ENCODE measurements around the gene FES.

FES gene

GRCh38 chr15:90857337-90857736 lies 27.0 kb upstream of the FES start:
- no peak for TF ChIP-seq CTCF (conservative IDR thresholded peaks at IDR 0.05)

DNA sequence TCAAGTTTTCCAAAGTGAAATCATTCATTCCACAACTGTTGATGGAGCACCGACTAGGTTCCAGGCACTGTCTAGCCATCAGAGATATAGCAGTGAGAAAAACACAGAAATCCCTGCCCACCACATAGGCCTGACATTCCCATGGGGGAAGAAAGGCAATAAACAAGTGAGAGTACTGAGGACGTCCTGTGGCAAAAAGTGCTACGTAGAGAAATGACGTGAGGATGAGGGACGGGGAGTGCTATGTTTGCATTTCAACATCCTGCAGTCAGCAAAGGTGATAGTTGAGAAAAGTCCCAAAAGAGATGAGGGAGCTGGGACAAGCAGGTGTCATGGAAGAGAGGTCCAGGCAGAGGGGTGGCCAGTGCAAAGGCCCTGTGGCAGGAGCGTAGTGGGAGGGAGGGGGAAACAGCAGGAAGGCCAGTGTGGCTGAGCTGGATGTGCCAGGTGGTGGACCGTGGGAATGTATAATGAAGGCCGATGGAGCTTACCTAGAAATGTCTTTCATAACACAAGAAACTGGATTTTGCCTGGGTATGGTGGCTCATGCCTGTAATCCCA lies 26.3 kb upstream of the FES start:
- H3K27ac ChIP-seq = no peak overlapping the region

More at GRCh38 chr15:90857337-90857736, 27.0 kb upstream of the FES start:
- no peak overlapping the region; the same call in 1 of the 2 replicates for H3K27ac ChIP-seq

DNA sequence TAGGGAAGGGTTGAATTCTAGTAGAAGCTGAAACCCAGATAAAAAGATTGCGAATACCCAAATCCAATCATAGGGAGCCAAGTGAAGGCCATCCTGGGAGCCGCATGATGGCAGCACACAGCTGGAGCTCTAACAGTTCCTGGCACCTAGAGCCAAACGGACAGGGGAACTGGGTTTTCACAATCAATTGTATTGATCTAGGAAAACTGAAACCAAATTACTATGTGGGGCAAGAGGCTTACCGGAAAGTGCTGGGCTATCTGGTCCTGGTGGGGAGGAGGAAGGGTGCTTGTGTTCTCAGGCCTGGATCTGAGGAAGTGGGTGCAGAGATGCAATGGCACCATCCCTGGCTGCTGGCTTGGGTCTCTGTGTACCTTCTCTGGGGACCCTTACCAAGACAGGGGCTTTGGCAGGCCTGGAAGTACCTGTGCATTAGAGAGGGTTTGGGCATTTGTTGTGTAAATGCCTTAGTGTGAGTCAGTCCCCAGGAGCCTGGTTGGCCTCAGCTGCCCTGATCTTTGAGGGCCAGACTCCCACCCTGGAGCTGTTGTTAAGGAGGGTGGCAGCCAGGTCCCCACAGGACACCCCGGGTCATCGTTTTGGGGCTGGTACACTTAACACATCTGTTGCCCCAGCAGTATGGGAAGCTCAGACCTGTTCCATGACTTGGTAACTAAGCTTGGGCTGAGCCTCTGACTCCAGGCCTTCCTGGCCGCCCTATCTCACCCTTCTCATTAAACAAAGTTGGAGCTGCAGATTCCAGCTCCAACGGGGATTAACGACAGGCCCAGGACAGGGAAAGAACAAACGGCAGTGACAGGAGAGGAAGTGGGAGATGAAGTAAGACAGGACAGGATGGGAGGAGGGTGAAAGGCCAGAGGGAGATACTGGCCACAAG lies 24.8 kb upstream of the FES start:
- peak overlapping the region; percentile 84 for H3K27ac ChIP-seq
- no peak for TF ChIP-seq CTCF (conservative IDR thresholded peaks at IDR 0.05)

More for the DNA sequence above, 26.3 kb upstream of the FES start:
- no peak for TF ChIP-seq CTCF (conservative IDR thresholded peaks at IDR 0.05)

GRCh38 chr15:90860450-90860849 lies 23.9 kb upstream of the FES start:
- no peak for TF ChIP-seq CTCF (conservative IDR thresholded peaks at IDR 0.05)
- peak overlapping the region; percentile 84 for H3K27ac ChIP-seq

GRCh38 chr15:90860942-90861675 lies 23.2 kb upstream of the FES start:
- no peak for TF ChIP-seq CTCF (conservative IDR thresholded peaks at IDR 0.05)
- peak overlapping the region; percentile 84 for H3K27ac ChIP-seq

DNA sequence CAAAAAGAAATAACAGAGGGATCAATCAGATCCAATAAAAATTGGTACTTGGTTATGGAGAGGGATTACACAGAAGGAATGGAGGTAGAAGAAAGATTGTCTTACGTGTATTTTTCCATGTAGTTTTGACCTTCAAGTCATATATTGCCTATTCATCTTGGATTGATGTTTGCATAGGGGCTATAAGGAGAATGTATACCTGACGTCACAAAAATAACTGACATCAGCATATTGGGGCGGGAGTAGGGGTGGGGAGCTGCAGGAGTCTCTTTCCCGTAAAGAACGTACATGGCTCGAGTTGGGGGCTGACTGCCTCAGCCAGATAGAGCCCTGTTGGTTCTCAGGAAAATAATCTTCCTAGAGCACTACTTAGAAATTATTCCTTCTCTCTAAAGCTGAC lies 21.8 kb upstream of the FES start:
- H3K27ac ChIP-seq = peak overlapping the region; percentile 84
- no peak for TF ChIP-seq CTCF (conservative IDR thresholded peaks at IDR 0.05)

Measured in VCaP (cell line).